ENCODE data around the gene VAC14. TPM values are rescaled to one million over a fixed set of nuclear protein-coding genes. Genes with fewer than 3 reads are reported as not detected.

The VAC14 gene
- total and polyA plus RNA-seq, 3 donors from 2014 or later, result 41.0 to 80.5 (median 61.8) TPM

DNA sequence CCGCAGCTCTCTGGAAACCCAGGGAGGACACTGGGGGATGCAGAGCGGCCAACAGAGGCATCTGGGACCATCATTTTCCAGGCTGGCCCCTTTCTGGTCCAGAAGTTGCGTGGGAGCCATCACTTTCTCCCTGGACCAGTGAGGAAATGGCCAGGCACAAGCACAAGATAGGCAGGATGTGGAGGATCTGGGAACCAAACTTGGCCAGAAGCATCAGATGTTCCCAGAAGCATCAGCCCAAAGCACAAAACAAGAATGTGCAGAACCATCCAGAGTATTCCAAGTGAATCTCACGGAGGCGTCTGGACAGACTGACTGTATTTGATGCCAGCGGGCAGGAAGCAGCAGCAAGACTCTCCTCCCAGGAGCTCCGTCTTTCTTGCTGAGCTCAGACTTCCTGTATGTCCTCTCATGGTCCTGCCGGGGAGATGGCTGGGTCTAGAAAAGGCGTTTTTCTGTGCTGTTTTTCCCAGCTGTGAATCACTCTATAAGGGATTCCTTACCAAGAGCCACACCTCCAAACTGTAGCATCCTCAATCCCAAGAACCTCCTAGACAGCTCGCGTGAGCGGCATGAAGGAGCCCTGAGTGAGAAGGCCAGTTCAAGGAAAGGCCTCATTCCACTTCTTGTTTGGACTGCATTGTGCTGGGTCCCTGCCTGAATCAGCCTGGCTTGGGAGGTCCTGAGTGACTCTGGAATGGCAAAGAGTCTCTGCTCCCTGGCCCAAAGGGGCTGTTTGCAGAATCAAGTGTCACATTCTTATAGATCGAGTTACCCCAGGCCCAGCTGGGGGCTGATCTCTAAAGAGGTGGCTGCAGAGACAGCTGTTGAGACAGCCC lies 65.6 kb downstream of the VAC14 start:
- H3K4me1 ChIP-seq, result peaks cover 12% of the 10 kb centered on the region
- no peak overlapping the region for H3K4me3 ChIP-seq
- WGBS, 2 donors, result 62 to 66% methylated on average over 11 to 13 of the region's 13 CpGs
- intact Hi-C loops (cut with DNase I; ENCODE audit: low total_unique reads), result no loop called here
- no peaks in the 10 kb centered on the region for H3K9me3 ChIP-seq
- no peaks in the 10 kb centered on the region for H3K36me3 ChIP-seq (ENCODE audit: low read depth, missing control alignments)
- peak; percentile 63 for DNase-seq
- TF ChIP-seq, protein P1, sequence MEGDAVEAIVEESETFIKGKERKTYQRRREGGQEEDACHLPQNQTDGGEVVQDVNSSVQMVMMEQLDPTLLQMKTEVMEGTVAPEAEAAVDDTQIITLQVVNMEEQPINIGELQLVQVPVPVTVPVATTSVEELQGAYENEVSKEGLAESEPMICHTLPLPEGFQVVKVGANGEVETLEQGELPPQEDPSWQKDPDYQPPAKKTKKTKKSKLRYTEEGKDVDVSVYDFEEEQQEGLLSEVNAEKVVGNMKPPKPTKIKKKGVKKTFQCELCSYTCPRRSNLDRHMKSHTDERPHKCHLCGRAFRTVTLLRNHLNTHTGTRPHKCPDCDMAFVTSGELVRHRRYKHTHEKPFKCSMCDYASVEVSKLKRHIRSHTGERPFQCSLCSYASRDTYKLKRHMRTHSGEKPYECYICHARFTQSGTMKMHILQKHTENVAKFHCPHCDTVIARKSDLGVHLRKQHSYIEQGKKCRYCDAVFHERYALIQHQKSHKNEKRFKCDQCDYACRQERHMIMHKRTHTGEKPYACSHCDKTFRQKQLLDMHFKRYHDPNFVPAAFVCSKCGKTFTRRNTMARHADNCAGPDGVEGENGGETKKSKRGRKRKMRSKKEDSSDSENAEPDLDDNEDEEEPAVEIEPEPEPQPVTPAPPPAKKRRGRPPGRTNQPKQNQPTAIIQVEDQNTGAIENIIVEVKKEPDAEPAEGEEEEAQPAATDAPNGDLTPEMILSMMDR (IDR thresholded peaks at IDR 0.05), result no peak
- no peak for TF ChIP-seq POLR2A (IDR thresholded peaks at IDR 0.05)
- H3K27me3 ChIP-seq, result no peaks in the 10 kb centered on the region
- peak overlapping the region; percentile 60 to 73 for H3K27ac ChIP-seq

DNA sequence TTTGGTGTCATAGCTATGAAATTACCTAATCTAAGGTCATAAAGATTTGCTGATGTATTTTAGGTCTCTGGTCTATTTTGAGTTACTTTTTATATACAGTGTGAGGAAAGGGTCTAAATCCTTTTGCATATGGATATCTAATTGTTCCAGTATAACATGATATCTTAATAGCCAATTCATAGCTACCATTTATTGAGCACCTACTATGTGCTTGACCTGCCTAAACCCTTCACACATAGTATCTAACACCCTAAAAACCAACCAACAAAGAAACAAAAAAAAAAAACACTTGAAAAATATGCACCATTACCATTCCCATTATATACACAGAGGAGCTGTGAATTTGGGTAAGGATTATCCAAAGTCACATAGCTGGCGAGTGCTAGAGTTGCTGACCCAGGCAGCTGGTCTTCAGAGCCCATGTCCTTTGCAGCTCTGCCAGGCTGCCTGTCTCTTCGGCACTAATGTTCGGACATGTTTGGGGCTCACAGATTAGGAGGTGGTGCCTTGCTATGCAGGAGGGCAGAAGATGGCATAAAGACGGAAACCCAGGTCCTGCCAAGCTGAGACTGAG lies 66.3 kb downstream of the VAC14 start:
- Histone ChIP-seq H3K36me3 (ENCODE audit: low read depth, missing control alignments) (no peaks in the 10 kb centered on the region), H3K4me3 (no peak overlapping the region), H3K27ac (no peak overlapping the region), H3K27me3 (no peaks in the 10 kb centered on the region), H3K9me3 (no peaks in the 10 kb centered on the region), H3K4me1 (peaks cover 12% of the 10 kb centered on the region)
- WGBS, 2 donors, result 87 to 92% methylated on average over 4 of the region's 4 CpGs
- intact Hi-C loops (cut with DNase I; ENCODE audit: low total_unique reads), result no loop called here
- TF ChIP-seq, protein P1 (IDR thresholded peaks at IDR 0.05), result no peak
- no peak for TF ChIP-seq POLR2A (IDR thresholded peaks at IDR 0.05)
- DNase-seq, result no peak

DNA sequence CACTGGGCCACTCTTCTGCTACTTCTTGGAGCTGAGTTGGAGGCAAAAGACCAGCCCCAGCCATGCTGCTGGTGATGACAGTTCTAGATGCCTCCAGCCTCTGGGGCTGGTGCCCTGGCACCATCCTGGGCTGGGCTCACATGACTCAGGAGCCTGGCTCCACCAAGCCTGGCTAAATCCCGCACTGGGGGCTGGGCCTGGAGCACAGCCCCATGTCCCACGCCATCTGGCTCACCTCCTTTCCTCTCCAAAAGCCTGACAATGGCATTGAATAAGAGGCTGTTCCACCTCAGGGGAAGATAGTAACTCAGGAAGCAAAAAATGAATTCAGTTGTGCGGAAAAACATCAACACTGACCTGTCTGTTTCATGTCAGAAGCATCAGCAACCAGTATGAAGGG lies 70.0 kb downstream of the VAC14 start:
- TF ChIP-seq, protein P1 (IDR thresholded peaks at IDR 0.05), result no peak
- TF ChIP-seq POLR2A (IDR thresholded peaks at IDR 0.05), result no peak
- intact Hi-C loops (cut with DNase I; ENCODE audit: low total_unique reads), result no loop called here
- no peaks in the 10 kb centered on the region for H3K9me3 ChIP-seq
- 97 to 100% methylated on average over 3 of the region's 3 CpGs for WGBS, 2 donors
- H3K4me1 ChIP-seq, result peaks cover 16% of the 10 kb centered on the region
- no peak overlapping the region for H3K4me3 ChIP-seq
- no peaks in the 10 kb centered on the region for H3K27me3 ChIP-seq
- H3K36me3 ChIP-seq (ENCODE audit: low read depth, missing control alignments), result no peaks in the 10 kb centered on the region
- DNase-seq, result no peak
- no peak overlapping the region for H3K27ac ChIP-seq

DNA sequence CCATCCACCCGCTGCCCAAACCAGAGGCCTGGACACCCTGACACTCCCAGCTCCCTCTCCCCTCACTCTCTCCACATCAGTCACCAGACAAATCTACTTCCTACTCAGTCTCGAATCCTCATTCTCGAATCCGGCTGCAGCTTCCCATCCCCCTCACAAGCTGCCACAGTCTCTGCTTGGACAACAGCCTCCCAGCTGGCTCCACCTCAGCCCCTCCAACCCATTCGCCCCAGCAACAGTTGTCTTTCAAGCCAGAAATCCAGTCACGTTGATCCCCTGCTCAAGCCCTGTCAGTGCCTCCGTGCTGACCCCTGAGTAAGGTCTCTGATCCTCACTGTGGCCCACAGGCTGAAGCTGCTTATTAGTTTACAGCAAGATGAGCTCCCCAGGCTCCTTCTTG lies 70.9 kb downstream of the VAC14 start:
- Histone ChIP-seq H3K4me3 (no peak overlapping the region), H3K9me3 (no peaks in the 10 kb centered on the region), H3K27me3 (no peaks in the 10 kb centered on the region), H3K36me3 (ENCODE audit: low read depth, missing control alignments) (no peaks in the 10 kb centered on the region), H3K4me1 (peaks cover 18% of the 10 kb centered on the region), H3K27ac (no peak overlapping the region)
- TF ChIP-seq, protein P1 (IDR thresholded peaks at IDR 0.05), result no peak
- no peak for TF ChIP-seq POLR2A (IDR thresholded peaks at IDR 0.05)
- no peak for DNase-seq
- intact Hi-C loops (cut with DNase I; ENCODE audit: low total_unique reads), result no loop called here
- 89 to 96% methylated on average over 7 of the region's 7 CpGs for WGBS, 2 donors
